HG03159 (cell line): Measurements from ENCODE around the gene CLEC2A.
A peak's percentile ranks its signal among the peaks of the same experiment; 100 is the strongest.
"Not testable (repeated sequence)": the region's sequence is repeated elsewhere in the genome, so short reads cannot be mapped to it uniquely, and the experiment has no call there.

Experiments used
- ATAC-seq: cut with Tn5 transposase; IDR thresholded peaks from one replicate; pipeline ENCODE4 v1.9.1; 2021; ENCODE audit warnings: mild to moderate bottlenecking, moderate library complexity; ENCODE audit not compliant: unreplicated experiment

The CLEC2A gene

GRCh38 chr12:9883175-9883574 lies 49.0 kb downstream of the CLEC2A start:
- ATAC-seq, result no peak

- ATAC-seq, result no peak
Observed at GRCh38 chr12:9881988-9882387, 50.2 kb downstream of the CLEC2A start.

- no peak for ATAC-seq
Observed at GRCh38 chr12:9881246-9881645, 50.9 kb downstream of the CLEC2A start, which contains the start of gene KLRF2. Gene KLRF2, plus strand, starts transcription at chr12:9881489. Its CDS starts 107 bp downstream, at chr12:9881596.

GRCh38 chr12:9880532-9881078 lies 51.6 kb downstream of the CLEC2A start:
- no peak for ATAC-seq

- not testable (repeated sequence) for ATAC-seq
Observed at GRCh38 chr12:9876120-9876519, 56.0 kb downstream of the CLEC2A start.

- no peak for ATAC-seq
Observed at GRCh38 chr12:9872742-9873141, 59.4 kb downstream of the CLEC2A start.

GRCh38 chr12:9872162-9872561 lies 60.0 kb downstream of the CLEC2A start:
- no peak for ATAC-seq

GRCh38 chr12:9870286-9870866 lies 61.8 kb downstream of the CLEC2A start:
- no peak for ATAC-seq

- peak; percentile 54 for ATAC-seq
Observed at GRCh38 chr12:9869307-9870161, 62.6 kb downstream of the CLEC2A start, which contains the start of gene CLEC2B. Gene CLEC2B, minus strand, starts transcription at chr12:9869354.

GRCh38 chr12:9868951-9869306 lies 63.2 kb downstream of the CLEC2A start:
- ATAC-seq, result no peak

GRCh38 chr12:9868311-9868801 lies 63.8 kb downstream of the CLEC2A start:
- no peak for ATAC-seq

GRCh38 chr12:9867531-9867930 lies 64.6 kb downstream of the CLEC2A start:
- ATAC-seq, result no peak

- no peak for ATAC-seq
Observed at GRCh38 chr12:9866860-9867269, 65.3 kb downstream of the CLEC2A start.

GRCh38 chr12:9864913-9865675 lies 67.1 kb downstream of the CLEC2A start:
- no peak for ATAC-seq
